ENCODE measurements around the gene ATG9A.

The ATG9A gene

GRCh38 chr2:219253753-219254589 lies 24.5 kb upstream of the ATG9A start, which contains the start of gene TUBA4A:
TUBA4A (minus strand) TSS chr2:219253918; CDS start chr2:219253858, 60 bp downstream.
- Histone ChIP-seq H3K4me3 (ENCODE audit: low read depth in 1 of 2, low read length in 1 of 2) (peak within 1 kb of the TSS; percentile 96 to 99), H3K9me3 (no peaks in the 10 kb centered on the region), H3K27me3 (no peaks in the 10 kb centered on the region), H3K36me3 (peaks cover 31% of the 10 kb centered on the region), H3K4me1 (ENCODE audit: control insufficient read depth in 1 of 2, insufficient read depth in 1 of 2, low read depth in 1 of 2, low read length in 1 of 2) (peaks cover 61 to 62% of the 10 kb centered on the region in 2 experiments), H3K27ac (peak within 1 kb of the TSS; percentile 95)
- TF ChIP-seq, protein P1, sequence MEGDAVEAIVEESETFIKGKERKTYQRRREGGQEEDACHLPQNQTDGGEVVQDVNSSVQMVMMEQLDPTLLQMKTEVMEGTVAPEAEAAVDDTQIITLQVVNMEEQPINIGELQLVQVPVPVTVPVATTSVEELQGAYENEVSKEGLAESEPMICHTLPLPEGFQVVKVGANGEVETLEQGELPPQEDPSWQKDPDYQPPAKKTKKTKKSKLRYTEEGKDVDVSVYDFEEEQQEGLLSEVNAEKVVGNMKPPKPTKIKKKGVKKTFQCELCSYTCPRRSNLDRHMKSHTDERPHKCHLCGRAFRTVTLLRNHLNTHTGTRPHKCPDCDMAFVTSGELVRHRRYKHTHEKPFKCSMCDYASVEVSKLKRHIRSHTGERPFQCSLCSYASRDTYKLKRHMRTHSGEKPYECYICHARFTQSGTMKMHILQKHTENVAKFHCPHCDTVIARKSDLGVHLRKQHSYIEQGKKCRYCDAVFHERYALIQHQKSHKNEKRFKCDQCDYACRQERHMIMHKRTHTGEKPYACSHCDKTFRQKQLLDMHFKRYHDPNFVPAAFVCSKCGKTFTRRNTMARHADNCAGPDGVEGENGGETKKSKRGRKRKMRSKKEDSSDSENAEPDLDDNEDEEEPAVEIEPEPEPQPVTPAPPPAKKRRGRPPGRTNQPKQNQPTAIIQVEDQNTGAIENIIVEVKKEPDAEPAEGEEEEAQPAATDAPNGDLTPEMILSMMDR (IDR thresholded peaks at IDR 0.05): peak; percentile 59

GRCh38 chr2:219252900-219253752 lies 23.7 kb upstream of the ATG9A start, which contains the start of gene TUBA4B:
TUBA4B (plus strand) TSS chr2:219253243; CDS start chr2:219253408, 165 bp downstream.
- H3K9me3 ChIP-seq: no peaks in the 10 kb centered on the region
- no peaks in the 10 kb centered on the region for H3K27me3 ChIP-seq
- peak within 1 kb of the TSS; percentile 95 for H3K27ac ChIP-seq
- H3K36me3 ChIP-seq: peaks cover 40% of the 10 kb centered on the region
- TF ChIP-seq, protein P1 (IDR thresholded peaks at IDR 0.05): no peak
- H3K4me1 ChIP-seq (ENCODE audit: control insufficient read depth in 1 of 2, insufficient read depth in 1 of 2, low read depth in 1 of 2, low read length in 1 of 2): peaks cover 69% of the 10 kb centered on the region in 2 experiments
- H3K4me3 ChIP-seq (ENCODE audit: low read depth in 1 of 2, low read length in 1 of 2): peak within 1 kb of the TSS; percentile 96 to 99

GRCh38 chr2:219252570-219252899 lies 23.1 kb upstream of the ATG9A start:
- Histone ChIP-seq H3K27me3 (no peaks in the 10 kb centered on the region), H3K36me3 (peaks cover 41% of the 10 kb centered on the region), H3K4me3 (ENCODE audit: low read depth in 1 of 2, low read length in 1 of 2) (peak overlapping the region; percentile 96 to 99), H3K27ac (peak overlapping the region; percentile 95), H3K9me3 (no peaks in the 10 kb centered on the region), H3K4me1 (ENCODE audit: control insufficient read depth in 1 of 2, insufficient read depth in 1 of 2, low read depth in 1 of 2, low read length in 1 of 2) (peaks cover 69% of the 10 kb centered on the region in 2 experiments)
- TF ChIP-seq, protein P1 (IDR thresholded peaks at IDR 0.05): no peak

GRCh38 chr2:219252084-219252483 lies 22.6 kb upstream of the ATG9A start:
- H3K4me3 ChIP-seq (ENCODE audit: low read depth in 1 of 2, low read length in 1 of 2): peak overlapping the region; percentile 96 to 99
- TF ChIP-seq, protein P1 (IDR thresholded peaks at IDR 0.05): no peak
- peak overlapping the region; percentile 95 for H3K27ac ChIP-seq
- no peaks in the 10 kb centered on the region for H3K9me3 ChIP-seq
- no peaks in the 10 kb centered on the region for H3K27me3 ChIP-seq
- peaks cover 71 to 73% of the 10 kb centered on the region in 2 experiments for H3K4me1 ChIP-seq (ENCODE audit: control insufficient read depth in 1 of 2, insufficient read depth in 1 of 2, low read depth in 1 of 2, low read length in 1 of 2)
- H3K36me3 ChIP-seq: peaks cover 41% of the 10 kb centered on the region

DNA sequence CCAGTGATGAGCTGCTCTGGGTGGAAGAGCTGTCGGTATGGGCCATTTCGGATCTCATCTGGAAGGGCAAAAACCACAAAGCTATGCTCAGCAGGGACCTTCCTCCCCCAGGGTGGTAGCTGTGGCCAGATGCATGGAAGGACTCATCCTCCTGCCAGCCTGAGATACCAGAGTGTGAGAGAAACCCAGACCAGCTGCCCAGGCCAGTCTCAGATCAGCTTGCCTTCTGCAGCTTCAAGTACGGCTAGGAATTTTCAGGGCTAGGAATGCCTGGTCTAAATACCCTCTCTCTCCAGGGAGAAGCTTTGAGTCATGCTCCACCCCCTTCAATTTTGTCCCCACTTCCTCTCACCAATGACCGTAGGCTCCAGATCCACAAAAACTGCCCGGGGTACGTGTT lies 22.2 kb upstream of the ATG9A start:
- peak overlapping the region; percentile 96 to 99 for H3K4me3 ChIP-seq (ENCODE audit: low read depth in 1 of 2, low read length in 1 of 2)
- peak overlapping the region; percentile 95 for H3K27ac ChIP-seq
- H3K4me1 ChIP-seq (ENCODE audit: control insufficient read depth in 1 of 2, insufficient read depth in 1 of 2, low read depth in 1 of 2, low read length in 1 of 2): peaks cover 75 to 77% of the 10 kb centered on the region in 2 experiments
- H3K9me3 ChIP-seq: no peaks in the 10 kb centered on the region
- TF ChIP-seq, protein P1 (IDR thresholded peaks at IDR 0.05): no peak
- no peaks in the 10 kb centered on the region for H3K27me3 ChIP-seq
- peaks cover 41% of the 10 kb centered on the region for H3K36me3 ChIP-seq
